HepG2 (cell line): ENCODE results near the gene ATP6V1G2. TPM values are rescaled to one million over a fixed set of nuclear protein-coding genes. Genes with fewer than 3 reads are reported as not detected.

ENCODE experiments used
- BRCA1 ChIP-seq: sonication (generic); formaldehyde crosslinking; IDR thresholded peaks from 2 replicates; pipeline ENCODE4 v1.4.0; 2020; ENCODE audit warnings: missing genetic modification reagents
- BRF2 ChIP-seq: sonication (generic); formaldehyde crosslinking; IDR thresholded peaks from 2 replicates; pipeline ENCODE4 v1.8.1; 2022; ENCODE audit warnings: mild to moderate bottlenecking, missing genetic modification reagents
- ELF1 ChIP-seq: sonication (generic); formaldehyde crosslinking; IDR thresholded peaks from 2 replicates; pipeline ENCODE4 v1.4.0; 2020; ENCODE audit warnings: missing genetic modification reagents
- FOXC1 ChIP-seq: sonication (generic); formaldehyde crosslinking; IDR thresholded peaks from 2 replicates; pipeline ENCODE4 v1.8.0; 2022; ENCODE audit warnings: mild to moderate bottlenecking, missing genetic modification reagents, borderline replicate concordance
- GATAD1 ChIP-seq: IDR thresholded peaks from 2 replicates; pipeline ENCODE4 v1.6.1; 2016; ENCODE audit warnings: missing genetic modification reagents, missing compliant biosample characterization
- IRF1 ChIP-seq: sonication (generic); formaldehyde crosslinking; IDR thresholded peaks from 2 replicates; pipeline ENCODE4 v1.4.0; 2020; ENCODE audit warnings: low read depth, mild to moderate bottlenecking, missing genetic modification reagents
- KMT2A ChIP-seq: sonication (generic); formaldehyde crosslinking; IDR thresholded peaks from 2 replicates; pipeline ENCODE4 v1.4.0; 2020; ENCODE audit warnings: missing genetic modification reagents
- NRL ChIP-seq: sonication (generic); formaldehyde crosslinking; IDR thresholded peaks from 2 replicates; pipeline ENCODE4 v1.5.0; 2020; ENCODE audit warnings: missing genetic modification reagents, mild to moderate bottlenecking, moderate library complexity, borderline replicate concordance
- PAWR ChIP-seq: sonication (generic); formaldehyde crosslinking; IDR thresholded peaks from 2 replicates; pipeline ENCODE4 v1.4.0; 2020; ENCODE audit warnings: missing genetic modification reagents, mild to moderate bottlenecking, borderline replicate concordance
- PLRG1 ChIP-seq: fragments of 450-650 bp; conservative IDR thresholded peaks from 2 replicates; pipeline ENCODE4 v1.6.1; 2016
- TCF7L2 ChIP-seq: IDR thresholded peaks from 2 replicates; pipeline ENCODE4 v1.6.1; 2011; ENCODE audit warnings: mild to moderate bottlenecking, low read depth, low read length, moderate library complexity
- ZNF318 ChIP-seq: sonication (generic); formaldehyde crosslinking; IDR thresholded peaks from 2 replicates; pipeline ENCODE4 v1.4.0; 2020; ENCODE audit warnings: mild to moderate bottlenecking, missing genetic modification reagents
- ZNF776 ChIP-seq: sonication (generic); formaldehyde crosslinking; IDR thresholded peaks from 2 replicates; pipeline ENCODE4 v1.4.0; 2020; ENCODE audit warnings: mild to moderate bottlenecking, missing genetic modification reagents
- polyA plus RNA-seq, 8 experiments: library from polyadenylated mRNA; depleted of rRNA in 3 of 8; stranded (reverse) in 7 of 8; unstranded in 1 of 8; fragments of >200 nt; fragmentation: Illumina TruSeq in 4 of 8; extraction: Trizol in 4 of 8; gene quantifications; 2 replicates each; pipeline versions ENCODE4 v1.2.1 to v1.2.3, GENCODE V29; 2011 to 2016; ENCODE audit warnings: low read depth in 4 of 8, missing spikeins in 1 of 8, mixed read lengths in 1 of 8; ENCODE audit not compliant: insufficient read depth in 1 of 8
- total RNA-seq, 5 experiments: library from RNA; depleted of rRNA; stranded (reverse); fragments of >200 nt; fragmentation: Illumina TruSeq; extraction: Trizol; gene quantifications; 2 replicates each; pipeline ENCODE4 v1.2.3, GENCODE V29; 2016; ENCODE audit warnings: low read depth in 1 of 5
- TF ChIP-seq, protein P1 (sequence below): IDR thresholded peaks from 2 replicates; pipeline ENCODE4 v1.6.1; 2016
- TF ChIP-seq, protein P2 (sequence below): sonication (generic); formaldehyde crosslinking; IDR thresholded peaks from 2 replicates; pipeline ENCODE4 v1.4.0; 2020; ENCODE audit warnings: missing genetic modification reagents
- TF ChIP-seq, protein P3 (sequence below): sonication (generic); formaldehyde crosslinking; IDR thresholded peaks from 2 replicates; pipeline ENCODE4 v1.4.0; 2020; ENCODE audit warnings: missing genetic modification reagents

The ATP6V1G2 gene
- total and polyA plus RNA-seq, 2 of the 13 experiments (the other 11 are each of a cell fraction or from before 2014, with no cell fraction given) = 0.27 to 0.83 TPM

DNA sequence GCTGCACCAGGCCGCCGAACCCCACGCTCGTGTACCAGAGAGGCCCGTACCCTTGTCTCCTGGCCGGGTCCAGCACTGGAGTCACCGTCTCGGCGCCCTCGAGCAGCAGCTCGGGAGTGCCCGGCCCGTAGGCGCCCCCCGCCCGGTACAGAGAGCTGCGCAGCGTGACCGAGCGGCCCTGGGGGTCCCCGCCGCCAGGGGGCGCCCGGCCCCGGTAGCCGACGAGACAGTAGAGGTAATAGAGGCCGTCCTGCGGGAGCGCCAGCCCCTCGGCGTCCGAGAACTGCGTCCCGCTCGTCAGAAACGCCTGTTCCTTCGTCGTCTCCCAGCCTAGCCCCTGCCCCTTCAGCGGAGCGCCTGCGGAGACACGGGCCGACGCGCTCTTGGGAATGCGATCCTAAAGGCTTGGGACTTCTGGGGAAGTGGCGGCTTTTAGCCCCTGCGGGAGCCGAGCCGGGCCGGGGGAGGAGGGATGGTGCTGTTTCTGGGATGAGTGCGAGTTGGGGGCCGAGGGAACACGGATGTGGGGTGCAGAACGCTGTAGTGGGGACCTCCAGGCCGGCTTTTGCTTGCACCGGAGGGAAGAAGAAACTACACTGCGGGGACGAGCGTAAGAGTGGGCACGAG, 34.5 kb upstream of the ATP6V1G2 start (continued):
- TF ChIP-seq ZNF776 (peak; percentile 82), FOXC1 (peak; percentile 94), NRL (CRISPR knock-in tag) (peak; percentile 79), IRF1 (CRISPR knock-in tag) (no peak), PLRG1 (no peak), PAWR (no peak), BRF2 (CRISPR knock-in tag) (0 out of 2 replicates have a peak, but pooled peaks have one; percentile 34), BRCA1 (CRISPR knock-in tag) (peak; percentile 36; the same call in 1 of the 2 replicates), KMT2A (CRISPR knock-in tag) (peak; percentile 72; the same call in 1 of the 2 replicates), TCF7L2 (no peak), ELF1 (no peak; the same call in 1 of the 2 replicates), GATAD1 (CRISPR knock-in tag) (peak; percentile 63), ZNF318 (CRISPR knock-in tag) (no peak)
- TF ChIP-seq, protein P1, sequence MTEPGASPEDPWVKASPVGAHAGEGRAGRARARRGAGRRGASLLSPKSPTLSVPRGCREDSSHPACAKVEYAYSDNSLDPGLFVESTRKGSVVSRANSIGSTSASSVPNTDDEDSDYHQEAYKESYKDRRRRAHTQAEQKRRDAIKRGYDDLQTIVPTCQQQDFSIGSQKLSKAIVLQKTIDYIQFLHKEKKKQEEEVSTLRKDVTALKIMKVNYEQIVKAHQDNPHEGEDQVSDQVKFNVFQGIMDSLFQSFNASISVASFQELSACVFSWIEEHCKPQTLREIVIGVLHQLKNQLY (CRISPR knock-in tag) = peak; percentile 48; the same call in 1 of the 2 replicates
- TF ChIP-seq, protein P2, sequence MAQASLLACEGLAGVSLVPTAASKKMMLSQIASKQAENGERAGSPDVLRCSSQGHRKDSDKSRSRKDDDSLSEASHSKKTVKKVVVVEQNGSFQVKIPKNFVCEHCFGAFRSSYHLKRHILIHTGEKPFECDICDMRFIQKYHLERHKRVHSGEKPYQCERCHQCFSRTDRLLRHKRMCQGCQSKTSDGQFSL (CRISPR knock-in tag) = no peak
- TF ChIP-seq, protein P3, sequence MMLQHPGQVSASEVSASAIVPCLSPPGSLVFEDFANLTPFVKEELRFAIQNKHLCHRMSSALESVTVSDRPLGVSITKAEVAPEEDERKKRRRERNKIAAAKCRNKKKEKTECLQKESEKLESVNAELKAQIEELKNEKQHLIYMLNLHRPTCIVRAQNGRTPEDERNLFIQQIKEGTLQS (CRISPR knock-in tag) = peak; percentile 13; the same call in 1 of the 2 replicates
